Right lobe of liver (tissue), 4 donors: ENCODE measurements around the gene MUL1.

Experiments used
- POLR2A ChIP-seq: fragments of 450-650 bp; IDR thresholded peaks from one replicate; pipeline ENCODE4 v1.6.1; 2017; ENCODE audit warnings: antibody characterized with exemption, mild to moderate bottlenecking
- TF ChIP-seq, protein P1 (sequence below), 4 donors: fragments of 200-600 bp in 3 of 4; fragments of 450-650 bp in 1 of 4; IDR thresholded peaks; one replicate each; pipeline versions ENCODE4 v1.5.1 to v1.8.0; 2016 to 2022; ENCODE audit warnings: antibody characterized with exemption in 4 of 4, mild to moderate bottlenecking in 2 of 4
- donor health status: DM: no; HTN: no; CAD: no.
- donor health status: DM: no; HTN: no; CAD: no.
- donor health status: DM: no; HTN: yes; CAD: no.

DNA sequence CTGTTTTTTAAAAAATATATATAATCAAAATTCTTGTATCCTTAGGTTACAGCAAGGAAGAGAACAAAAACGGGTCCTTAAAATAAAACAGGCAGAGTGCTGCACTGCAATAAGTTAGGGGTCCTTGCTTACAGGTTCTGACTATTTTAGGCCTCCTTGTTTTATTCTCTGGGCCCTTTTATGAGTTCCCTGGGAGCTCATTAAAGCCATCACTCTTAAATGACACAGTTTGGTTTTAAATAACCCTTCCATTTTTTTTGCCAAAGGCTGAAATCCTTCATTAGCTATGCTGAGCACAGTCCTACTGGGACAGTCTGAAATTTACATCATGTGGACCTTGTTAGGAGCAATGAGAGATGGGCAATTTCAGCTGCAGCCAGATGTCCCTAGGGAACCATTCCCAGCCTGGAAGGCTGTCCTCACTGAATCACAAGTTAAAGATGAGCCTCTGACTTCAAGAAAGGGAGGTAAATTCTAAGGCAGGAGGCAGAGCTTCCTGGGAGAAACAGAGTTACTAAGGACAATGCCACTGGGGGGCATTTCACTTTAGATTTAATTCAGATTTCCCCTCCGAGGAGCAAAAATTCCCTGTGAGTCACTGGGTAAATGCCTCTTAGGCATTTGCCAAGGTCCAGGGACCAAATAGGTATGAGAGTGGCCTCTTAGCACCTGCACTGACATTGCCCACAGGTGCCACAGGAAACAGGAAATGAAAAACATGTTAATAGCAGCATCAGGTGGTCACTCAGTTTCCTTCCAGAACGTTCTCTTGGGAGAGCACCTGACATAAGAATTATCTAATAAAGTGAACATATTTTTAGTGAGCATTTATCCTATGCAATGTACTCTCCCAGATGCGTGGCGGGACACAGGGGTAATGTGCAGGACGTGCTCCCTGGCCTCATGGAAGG is 3.8 kb upstream of the MUL1 start:
- TF ChIP-seq, protein P1, sequence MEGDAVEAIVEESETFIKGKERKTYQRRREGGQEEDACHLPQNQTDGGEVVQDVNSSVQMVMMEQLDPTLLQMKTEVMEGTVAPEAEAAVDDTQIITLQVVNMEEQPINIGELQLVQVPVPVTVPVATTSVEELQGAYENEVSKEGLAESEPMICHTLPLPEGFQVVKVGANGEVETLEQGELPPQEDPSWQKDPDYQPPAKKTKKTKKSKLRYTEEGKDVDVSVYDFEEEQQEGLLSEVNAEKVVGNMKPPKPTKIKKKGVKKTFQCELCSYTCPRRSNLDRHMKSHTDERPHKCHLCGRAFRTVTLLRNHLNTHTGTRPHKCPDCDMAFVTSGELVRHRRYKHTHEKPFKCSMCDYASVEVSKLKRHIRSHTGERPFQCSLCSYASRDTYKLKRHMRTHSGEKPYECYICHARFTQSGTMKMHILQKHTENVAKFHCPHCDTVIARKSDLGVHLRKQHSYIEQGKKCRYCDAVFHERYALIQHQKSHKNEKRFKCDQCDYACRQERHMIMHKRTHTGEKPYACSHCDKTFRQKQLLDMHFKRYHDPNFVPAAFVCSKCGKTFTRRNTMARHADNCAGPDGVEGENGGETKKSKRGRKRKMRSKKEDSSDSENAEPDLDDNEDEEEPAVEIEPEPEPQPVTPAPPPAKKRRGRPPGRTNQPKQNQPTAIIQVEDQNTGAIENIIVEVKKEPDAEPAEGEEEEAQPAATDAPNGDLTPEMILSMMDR (IDR thresholded peaks at IDR 0.05): no peak
- TF ChIP-seq POLR2A: no peak
